Measurements from ENCODE around the gene GET4.

GET4 gene, protein sequence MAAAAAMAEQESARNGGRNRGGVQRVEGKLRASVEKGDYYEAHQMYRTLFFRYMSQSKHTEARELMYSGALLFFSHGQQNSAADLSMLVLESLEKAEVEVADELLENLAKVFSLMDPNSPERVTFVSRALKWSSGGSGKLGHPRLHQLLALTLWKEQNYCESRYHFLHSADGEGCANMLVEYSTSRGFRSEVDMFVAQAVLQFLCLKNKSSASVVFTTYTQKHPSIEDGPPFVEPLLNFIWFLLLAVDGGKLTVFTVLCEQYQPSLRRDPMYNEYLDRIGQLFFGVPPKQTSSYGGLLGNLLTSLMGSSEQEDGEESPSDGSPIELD

DNA sequence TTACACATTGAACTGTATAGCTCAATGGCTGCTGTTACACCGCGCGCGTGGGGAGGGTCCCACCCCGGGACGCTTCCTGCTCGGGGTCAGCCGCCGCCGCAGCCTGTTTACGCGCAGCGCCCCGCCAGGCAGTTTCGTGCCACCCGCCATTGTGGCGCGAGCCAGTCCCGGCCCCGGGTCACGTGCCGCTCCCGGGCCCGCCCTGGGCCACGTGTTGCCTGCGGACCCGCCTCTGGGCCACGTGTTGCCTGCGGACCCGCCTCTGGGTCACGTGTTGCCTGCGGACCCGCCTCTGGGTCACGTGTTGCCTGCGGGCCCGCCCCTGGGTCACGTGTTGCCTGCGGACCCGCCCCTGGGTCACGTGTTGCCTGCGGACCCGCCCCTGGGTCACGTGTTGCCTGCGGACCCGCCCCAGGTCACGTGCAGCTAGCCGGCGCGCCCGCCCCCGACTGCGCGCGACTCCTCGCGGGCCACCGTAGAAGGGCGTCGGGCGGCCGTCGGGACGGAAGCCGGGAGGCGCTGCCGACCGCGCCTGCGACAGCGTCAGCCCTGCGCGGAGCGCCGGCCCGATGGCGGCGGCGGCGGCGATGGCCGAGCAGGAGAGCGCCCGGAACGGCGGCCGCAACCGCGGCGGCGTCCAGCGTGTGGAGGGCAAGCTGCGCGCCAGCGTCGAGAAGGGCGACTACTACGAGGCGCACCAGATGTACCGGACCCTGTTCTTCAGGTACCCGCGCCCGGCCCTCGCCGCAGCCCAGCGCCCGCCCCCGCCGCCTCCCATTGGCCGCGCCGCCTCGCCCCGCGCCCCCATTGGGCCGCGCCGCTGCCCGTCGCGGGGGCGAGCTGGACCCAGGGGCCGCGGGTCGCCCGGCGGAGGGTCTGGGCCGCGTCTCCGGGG lies at the start of gene GET4:
TSS of gene GET4 (plus strand) at position 478 of the 895 bp plus-strand sequence. CDS start at position 570, 92 bp downstream.
- peak; percentile 95 for DNase-seq (ENCODE audit: low read depth)

DNA sequence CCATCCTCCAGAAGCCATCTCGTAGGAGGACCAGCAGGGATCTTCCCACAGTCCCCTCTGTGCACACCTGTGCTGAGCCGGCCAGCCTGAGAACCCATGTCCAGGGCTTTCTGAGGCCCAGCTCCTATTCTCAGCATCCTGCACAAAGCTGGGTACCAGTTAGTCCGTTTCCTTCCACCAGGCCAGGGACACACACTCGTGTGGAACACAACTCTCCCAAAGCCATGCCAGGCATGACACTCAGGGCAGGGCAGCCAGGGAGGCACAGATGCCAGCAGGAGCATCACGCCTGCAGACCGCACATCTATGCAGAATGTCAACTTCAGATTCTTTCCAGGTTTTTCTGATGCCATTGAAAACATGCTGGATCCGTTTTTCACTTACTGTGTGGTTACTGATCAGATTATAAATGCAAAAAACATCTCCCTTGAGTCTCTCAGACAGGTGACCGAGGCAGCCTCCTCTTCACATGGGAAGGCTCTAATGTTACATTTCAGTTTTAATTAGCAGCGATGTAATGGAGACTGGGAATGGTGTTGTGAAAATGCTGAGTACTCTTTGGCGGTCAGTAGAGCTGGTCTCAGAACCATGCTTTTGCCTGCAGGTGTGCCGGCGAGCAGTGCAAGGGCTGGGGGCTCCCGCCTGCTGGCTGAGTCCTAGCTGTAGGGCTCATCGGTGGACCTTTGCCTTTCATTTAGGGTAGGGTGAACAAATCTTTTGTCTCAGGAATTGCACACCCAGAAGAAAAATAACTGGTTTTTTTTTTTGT lies 47.4 kb upstream of the GET4 start:
- DNase-seq (ENCODE audit: low read depth), result no peak

DNA sequence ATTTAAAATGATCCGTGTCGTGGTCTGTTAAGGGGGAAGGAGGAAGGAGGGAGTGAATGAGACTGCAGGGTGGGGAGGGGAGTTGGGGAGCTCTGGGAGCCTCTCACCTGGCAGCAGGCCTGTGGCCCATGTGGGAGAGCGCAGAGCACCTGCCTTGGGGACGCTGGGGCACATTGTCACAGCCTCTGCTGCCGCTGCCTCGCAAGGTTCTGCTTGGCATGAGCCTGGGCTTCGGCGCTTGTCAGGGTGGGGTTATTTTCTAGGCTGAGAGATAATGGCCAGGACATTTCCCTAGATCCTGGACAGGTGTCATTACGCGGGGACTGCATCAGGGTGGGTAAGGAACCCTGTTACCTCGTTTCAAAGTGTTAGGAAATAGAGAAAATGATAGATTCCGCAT lies 46.3 kb upstream of the GET4 start:
- no peak for DNase-seq (ENCODE audit: low read depth)

DNA sequence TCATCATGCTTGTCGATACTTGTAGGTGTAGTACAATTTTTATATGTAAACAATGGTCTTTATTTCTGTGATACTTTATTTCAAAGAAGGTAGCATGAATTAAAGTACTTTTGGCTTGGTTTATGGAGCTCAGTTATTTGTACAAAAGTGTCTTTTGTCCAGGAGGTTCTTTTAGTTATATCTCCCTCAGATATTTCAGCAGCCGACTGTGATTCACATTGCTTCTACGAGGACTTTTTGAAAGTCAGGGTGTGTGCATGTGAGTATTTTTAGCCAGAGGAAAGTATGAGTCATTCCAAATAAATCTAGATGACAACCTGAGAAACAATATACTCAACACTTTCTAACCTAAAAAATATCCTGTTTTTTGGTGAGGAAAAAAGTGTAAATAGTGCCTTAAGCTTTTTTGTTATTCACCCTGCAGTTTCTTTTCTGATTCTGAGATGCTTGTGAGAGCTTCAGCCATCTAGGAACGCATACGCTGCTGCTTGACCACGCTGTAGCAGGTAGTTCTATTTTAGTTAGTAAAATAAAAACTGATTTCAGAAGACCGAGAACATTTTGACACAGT lies 44.7 kb upstream of the GET4 start:
- DNase-seq (ENCODE audit: low read depth), result peak; percentile 95

DNA sequence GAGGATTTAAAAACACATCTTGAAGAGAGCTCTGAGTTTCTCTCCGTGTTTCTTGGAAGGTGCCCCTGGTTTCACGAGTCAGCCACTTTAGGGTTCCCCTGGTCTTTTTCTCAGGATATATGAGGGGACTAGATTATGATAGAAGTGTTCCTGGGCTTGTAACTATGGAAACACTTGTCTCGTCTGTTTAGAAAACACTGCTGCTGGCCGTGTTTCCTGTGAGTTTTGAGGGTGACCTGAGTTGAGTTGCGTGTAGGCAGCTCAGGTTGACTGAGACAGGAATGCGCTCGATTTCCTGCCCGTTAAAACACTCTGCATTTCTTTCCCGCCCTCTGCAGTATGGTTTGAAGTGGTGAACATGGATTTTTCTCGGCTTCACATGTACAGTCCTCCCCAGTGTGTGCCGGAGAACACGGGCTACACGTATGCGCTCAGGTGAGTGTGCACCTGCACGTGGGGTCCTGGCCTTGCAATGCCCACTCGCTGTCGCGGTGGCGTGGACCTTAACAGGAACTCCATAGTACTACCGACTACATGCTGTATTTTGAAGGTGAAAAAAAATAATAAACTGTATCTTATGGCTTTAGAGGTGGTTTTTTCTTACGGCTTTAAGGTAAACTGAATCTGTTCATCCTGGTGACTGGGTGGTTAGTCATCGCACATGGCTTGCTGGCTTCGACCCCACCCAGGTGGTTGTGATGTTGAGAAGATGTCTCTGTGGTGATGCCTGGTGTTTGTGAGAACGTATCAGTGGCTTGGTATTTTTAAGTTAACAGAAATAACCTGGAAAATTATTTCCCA lies 44.0 kb upstream of the GET4 start, which contains the start of gene SUN1:
TSS of gene SUN1 (plus strand) at position 310 of the 801 bp plus-strand sequence. CDS start at position 359, 49 bp downstream.
- peak; percentile 93 for DNase-seq (ENCODE audit: low read depth)

DNA sequence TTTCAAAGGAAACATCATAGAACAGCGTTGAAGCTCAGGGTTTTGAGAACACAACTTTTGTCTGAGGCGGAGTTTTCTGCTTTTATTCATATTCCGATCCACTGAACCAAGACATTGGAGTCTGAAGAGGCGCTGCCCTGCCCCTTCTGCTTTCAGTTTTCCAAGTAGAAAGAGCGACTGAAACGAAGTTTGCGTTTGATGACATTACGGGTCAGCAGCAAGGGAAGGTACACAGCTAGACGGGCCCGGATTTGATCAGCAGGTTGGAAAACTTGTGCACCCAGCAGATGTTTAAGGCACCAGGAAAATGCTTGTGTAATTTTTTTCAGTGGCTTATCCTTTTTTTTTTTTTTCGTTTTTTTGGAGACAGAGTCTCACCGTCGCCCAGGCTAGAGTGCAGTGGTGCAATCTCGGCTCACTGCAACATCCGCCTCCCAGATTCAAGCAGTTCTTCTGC lies 43.4 kb upstream of the GET4 start:
- no peak for DNase-seq (ENCODE audit: low read depth)

DNA sequence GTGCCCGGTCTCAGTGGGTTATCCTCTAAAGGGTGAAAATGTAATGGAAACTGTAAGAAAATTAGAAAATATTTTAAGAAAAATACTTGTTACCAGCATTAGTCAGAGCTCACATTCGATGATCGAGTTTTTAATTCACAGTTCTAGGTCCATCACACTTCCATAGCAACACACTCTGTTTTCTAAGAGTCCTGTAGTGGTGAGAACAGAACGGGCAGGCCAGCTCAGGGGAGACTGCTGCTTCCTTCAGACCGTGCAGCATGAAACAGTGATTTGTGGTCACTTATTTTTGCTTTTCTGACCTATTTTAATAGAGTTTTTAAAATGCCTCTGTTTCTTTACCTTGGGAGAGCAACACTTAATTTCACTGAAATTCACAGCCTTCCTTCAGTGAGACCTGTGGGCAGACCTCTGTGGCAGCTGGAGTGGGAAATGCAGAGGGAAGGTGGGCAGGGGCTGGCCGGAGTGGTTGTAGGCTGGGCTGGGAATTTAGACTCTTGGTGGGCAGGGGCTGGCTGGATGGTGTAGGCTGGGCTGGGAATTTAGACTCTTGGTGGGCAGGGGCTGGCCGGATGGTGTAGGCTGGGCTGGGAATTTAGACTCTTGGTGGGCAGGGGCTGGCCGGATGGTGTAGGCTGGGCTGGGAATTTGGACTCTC lies 42.6 kb upstream of the GET4 start:
- DNase-seq (ENCODE audit: low read depth), result no peak

DNA sequence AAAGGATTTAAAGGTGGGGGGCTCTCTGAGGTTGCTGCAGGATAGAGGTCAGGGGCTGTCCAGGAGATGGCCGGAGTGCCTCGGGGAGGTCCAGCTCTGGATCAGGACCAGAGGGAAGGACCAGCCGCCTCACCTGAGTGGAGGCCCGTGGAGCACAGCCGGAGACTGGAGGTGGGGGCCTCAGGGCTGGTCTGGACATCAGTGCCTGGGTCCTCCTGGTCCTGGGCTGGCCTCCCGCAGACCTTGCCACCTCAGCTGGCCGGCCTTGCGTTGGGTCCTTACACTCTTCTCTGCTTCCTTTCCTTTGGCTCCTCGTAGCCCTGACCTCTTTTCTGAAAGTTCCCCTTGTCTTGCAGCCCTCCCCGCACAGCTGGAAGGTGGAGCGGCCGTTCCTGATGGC lies 42.1 kb upstream of the GET4 start:
- no peak for DNase-seq (ENCODE audit: low read depth)

DNA sequence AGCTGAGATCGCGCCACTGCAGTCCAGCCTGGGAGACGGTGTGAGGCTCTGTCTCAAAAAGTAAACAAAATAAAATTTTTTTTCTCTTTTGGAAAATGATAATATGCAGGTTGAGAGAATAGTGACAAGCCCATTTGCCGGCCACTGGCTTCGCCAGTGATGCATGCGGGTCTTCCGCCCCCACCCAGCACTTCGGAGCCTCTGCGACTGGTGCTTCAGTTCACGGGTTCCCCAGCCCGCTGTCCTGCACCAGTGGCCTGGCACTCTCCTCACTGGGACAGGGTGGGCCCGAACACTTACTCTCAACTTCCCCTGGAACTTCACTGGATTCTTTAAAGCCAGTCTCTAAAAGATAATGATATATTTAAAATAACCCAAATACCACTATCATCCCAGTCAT lies 41.3 kb upstream of the GET4 start:
- no peak for DNase-seq (ENCODE audit: low read depth)

DNA sequence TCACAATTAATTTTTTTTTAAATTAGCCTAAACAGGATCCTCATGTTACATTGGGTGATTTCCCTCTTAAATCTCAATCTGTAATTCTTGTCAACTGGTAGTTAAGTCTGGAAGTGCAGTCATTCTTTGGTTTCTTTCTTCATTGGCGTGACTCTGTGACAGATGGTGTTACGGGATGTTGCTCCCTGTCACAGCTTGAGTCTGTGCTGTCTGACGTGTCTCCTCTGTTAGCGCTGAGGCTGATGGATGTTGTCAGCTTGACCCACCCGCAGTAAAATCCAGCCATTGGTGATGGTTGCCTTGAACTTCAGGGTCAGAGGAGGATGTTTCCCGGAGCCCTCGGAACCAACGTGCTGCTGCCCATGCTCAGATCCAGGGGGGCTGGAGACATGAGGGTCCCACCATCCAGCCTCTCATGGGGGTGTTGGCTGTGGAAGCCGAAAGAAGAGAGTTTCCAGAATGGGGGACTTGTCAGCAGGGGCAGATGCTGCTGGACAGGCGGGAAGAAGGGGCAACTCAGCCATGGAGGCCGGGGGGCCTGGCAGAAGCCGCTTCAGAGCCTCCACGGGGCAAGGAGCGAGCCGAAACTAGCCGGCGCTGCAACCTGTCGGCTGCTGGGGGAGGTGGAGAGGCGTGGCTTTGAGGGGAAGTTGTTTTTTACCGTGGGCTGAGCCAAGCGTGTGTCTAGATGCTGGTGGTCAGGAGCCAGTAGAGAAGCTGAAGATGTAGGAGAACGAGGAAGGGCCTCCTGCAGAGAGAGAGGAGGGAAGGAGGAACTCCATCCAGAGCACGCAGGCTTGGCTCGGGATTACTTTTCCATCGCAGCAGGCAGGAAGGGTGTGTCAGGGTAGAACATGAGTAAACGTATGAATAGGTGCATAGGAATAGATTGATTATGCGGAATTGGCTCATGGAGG lies 40.6 kb upstream of the GET4 start:
- DNase-seq (ENCODE audit: low read depth), result no peak

DNA sequence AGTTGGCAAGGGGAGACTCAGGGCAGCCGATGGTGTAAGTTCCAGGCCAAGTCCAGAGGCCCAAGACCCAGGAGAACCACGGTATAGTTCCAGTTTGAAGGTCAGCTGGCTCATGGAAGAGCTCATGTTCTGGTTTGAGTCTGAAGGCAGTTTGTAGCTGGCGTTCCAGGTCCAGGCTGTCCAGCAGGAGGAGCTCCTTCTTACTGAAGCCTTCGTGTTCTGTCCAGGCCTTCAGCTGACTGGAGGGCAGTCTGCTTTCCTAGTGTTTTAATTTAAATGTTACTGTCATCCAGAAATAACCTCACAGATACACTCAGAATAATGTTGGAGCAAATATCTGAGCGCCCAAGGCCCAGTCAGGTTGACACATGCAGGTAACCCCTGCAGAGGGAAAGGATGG lies 39.9 kb upstream of the GET4 start:
- DNase-seq (ENCODE audit: low read depth), result peak; percentile 60

DNA sequence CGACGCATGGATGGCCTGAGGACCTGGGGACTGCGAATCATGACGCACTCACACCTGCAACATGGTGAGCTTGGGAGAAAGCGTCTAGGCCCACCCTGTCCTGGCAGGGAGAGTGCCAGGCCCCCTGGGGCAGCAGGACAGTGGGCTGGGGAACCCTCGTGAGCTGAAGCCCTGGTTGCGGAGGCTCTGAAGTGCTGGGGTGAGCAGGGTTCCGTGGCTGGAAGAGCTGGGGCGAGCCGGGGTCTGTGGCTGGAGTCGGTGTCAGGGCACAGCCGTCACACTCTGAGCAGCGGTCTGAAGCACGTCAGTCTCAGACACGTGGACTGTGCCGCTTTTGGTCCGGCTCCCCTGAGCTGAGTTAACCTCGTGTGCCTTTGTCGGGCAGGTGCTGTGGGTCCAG lies 39.4 kb upstream of the GET4 start:
- DNase-seq (ENCODE audit: low read depth), result no peak

DNA sequence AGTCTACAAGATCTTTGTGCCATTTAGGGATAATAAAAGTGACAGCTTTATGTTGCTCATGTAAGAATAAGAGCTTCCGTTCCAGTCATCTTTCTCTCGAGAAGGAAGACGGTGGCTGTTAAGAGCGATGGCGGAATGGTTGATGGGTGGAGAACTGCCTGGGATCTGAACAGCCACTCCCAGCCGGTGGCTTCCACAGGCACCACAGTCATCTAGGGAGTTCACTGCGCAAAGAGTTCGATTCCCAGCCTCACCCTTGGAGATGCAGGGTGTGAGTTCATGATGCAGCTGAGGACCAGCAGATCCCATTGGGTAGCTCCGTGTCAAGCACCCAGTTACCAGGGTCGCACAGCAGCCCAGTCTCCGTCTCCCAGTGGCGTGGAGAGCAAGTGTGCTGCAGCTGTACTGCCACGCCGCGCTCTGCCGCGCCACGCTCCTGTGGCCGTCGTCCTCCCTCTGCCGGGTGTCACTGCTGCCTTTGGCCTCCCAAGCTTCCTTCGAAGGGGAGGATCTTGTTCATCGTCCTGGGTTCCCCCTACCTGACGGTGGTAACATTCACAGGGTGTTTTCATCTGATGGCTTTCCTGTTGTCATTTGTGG lies 36.3 kb upstream of the GET4 start:
- DNase-seq (ENCODE audit: low read depth), result no peak

DNA sequence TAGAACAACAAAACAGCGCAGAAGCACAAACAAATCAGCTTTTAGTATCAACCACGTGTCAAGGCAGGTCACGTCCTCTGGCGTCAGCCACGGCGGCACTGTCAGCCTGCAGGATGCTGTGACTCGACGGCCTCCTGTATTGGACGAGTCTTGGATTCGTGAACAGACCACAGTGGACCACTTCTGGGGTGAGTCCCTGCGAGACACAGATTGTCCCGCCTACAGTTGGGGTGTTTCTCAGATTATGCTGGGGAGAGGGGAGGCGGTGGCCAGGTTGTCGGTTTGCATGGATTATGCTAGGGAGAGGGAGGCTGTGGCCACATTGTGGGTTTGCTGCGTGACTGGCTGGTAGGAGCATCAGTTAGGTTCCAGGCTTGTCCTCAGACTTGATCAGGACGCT lies 34.4 kb upstream of the GET4 start:
- no peak for DNase-seq (ENCODE audit: low read depth)

DNA sequence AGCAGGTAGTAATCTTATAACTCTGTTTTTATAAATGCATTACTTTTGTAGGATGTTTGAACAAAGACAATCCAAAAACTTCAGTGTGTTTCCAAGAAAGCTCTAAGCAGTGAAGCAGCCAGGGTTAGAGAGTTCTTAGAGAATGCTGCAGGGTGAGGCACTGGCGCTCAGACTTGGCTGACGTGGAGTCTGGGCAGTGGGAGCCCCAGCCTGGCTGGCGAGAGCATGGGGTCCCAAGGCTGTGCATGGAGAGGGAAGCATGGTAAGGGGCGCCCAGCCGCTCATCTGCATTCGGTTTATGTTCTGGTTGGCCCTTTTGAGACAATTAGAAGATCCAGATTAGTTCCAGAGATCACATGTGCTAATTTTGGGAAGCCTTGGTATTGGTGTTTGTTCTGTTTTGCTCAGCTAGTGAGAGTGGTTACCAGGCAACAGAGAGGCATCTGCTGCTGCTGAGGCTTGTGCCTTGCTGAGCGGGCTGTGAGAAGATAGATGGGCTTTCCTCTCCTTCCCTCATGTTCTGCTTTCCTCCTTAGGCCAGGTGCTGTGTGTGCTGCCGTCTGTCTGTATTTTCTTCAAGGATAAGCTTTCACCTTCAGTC lies 33.8 kb upstream of the GET4 start:
- DNase-seq (ENCODE audit: low read depth), result no peak

DNA sequence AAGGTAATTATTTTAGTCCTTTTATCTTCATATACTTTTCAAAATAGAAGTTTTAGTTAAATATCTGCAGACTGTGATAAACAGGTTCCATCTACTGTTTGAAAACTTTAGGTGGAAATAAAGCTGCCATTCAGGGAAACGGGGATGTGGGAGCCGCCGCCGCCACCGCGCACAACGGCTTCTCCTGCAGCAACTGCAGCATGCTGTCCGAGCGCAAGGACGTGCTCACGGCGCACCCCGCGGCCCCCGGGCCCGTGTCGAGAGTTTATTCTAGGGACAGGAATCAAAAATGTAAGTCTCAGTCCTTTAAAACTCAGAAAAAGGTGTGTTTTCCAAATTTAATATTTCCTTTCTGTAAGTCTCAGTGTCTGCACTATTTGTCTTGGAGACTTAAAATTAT lies 33.1 kb upstream of the GET4 start:
- DNase-seq (ENCODE audit: low read depth), result no peak

DNA sequence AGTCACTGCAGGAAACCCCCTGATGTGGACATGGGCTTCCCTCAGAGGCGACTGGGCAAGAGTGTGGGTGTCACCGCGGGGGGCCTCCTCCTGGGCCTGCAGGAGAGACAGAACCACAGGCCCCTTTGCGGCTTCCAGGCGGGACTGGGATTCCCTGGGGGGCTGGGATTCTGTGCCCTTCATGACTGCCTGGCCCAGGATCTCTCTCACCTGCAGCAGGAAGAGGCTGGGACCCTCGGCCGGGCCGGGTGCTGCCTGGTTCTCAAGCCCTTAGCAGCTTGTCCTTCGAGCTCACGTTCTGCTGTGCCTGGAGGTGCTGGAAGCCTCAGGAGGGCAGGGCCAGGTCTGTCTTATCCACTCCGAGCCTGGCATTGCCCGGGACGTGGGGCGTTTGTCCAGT lies 32.3 kb upstream of the GET4 start:
- no peak for DNase-seq (ENCODE audit: low read depth)

DNA sequence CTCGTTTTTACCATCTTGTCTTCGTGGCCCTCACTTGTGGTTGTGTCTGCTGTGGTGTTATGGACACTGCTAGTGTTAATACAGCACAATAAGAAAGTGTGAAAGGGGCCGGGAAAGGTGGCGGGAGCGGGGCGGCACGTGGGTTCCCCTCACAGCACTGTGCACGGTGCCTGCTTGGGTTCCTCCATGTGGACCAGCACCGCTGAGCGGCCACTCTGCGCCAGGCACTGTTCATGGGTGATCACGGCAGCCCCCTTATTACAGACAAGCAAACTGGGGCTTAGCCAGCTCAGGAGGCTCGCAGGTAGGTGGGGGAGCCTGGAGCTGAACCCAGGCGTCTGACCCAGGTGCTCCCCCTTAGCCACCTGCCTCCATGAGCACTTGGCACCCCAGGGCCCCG lies 31.8 kb upstream of the GET4 start:
- no peak for DNase-seq (ENCODE audit: low read depth)

DNA sequence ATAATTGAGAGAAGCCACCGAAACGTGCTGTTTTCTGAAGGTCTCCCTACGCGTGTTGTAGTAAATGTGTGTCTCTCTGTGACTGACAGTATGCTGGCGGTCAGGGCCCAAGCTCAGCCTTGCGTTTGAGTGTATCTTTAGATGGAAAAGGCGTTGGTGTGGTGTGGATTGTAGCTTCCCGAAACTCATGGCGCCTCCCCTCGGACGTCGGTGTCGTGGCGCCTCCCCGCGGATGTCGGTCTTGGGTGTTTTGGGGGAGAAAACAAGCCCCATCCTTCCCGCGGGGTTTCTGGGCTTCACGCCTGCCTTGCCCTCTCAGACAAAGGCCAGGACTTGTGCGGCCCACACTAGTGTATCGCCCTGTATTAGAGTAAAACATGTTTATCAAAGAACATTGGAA lies 31.3 kb upstream of the GET4 start:
- DNase-seq (ENCODE audit: low read depth), result no peak
